SH-SY5Y (cell line): ENCODE measurements around the gene PTPRM.

Source experiments
- GATA2 ChIP-seq: IDR thresholded peaks from 2 replicates; pipeline ENCODE4 v1.6.1; 2011; ENCODE audit warnings: mild to moderate bottlenecking, low read depth, low read length
- GATA3 ChIP-seq: IDR thresholded peaks from 2 replicates; pipeline ENCODE4 v1.6.1; 2011; ENCODE audit warnings: low read depth, mild to moderate bottlenecking, low read length, moderate library complexity

DNA sequence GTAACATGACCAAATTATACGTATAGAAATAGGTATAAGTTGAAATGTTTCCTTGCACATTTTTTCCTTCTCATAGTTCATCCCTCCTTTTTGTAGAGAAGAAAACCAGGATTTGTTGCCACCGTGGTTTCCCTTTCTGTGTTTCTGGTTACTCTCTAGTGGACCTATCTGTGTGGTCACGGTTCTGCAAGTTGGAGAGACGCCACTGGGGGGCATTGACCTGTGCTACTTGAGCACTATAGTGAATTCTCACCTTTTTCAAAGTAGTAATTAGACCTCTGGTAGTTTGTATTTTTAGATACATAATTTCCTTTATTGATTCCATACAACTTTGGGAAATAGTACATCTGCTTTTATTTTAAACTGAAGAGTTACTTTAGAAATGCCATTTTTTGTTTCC, 444.8 kb downstream of the PTPRM start:
- TF ChIP-seq GATA2: no peak
- TF ChIP-seq GATA3: no peak
